ENCODE results near the gene ANGPTL2.

DNA sequence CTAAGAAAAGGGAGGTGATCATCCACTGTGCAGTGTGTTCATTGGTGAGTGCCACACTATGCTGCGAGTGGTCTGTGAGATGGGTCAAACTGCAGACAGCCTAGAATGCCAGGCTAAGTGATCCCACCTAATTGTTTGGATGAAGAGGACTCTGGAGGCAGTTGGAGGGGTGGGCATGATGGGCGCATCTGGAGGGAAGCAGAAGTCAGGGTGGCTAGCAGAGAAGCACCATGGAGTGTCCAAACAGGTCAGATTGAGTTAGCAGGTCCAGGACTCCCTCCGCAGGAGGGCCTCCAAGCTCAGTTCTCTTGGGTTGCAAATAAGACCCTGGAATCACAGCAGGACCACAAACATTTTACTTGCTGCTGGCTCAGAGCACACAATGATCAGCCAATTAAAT lies 19.9 kb upstream of the ANGPTL2 start:
- TF ChIP-seq EZH2 (IDR thresholded peaks at IDR 0.05; ENCODE audit: insufficient read depth, low read length), result no peak
- TF ChIP-seq, protein P1, sequence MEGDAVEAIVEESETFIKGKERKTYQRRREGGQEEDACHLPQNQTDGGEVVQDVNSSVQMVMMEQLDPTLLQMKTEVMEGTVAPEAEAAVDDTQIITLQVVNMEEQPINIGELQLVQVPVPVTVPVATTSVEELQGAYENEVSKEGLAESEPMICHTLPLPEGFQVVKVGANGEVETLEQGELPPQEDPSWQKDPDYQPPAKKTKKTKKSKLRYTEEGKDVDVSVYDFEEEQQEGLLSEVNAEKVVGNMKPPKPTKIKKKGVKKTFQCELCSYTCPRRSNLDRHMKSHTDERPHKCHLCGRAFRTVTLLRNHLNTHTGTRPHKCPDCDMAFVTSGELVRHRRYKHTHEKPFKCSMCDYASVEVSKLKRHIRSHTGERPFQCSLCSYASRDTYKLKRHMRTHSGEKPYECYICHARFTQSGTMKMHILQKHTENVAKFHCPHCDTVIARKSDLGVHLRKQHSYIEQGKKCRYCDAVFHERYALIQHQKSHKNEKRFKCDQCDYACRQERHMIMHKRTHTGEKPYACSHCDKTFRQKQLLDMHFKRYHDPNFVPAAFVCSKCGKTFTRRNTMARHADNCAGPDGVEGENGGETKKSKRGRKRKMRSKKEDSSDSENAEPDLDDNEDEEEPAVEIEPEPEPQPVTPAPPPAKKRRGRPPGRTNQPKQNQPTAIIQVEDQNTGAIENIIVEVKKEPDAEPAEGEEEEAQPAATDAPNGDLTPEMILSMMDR (IDR thresholded peaks at IDR 0.05; ENCODE audit: insufficient read depth, low read depth, low read length), result no peak

Measured in astrocyte (in vitro differentiated cells and primary cell).